Loucy (cell line): Measurements from ENCODE around the gene MAPKBP1.
"Not testable (repeated sequence)": the region's sequence is repeated elsewhere in the genome, so short reads cannot be mapped to it uniquely, and the experiment has no call there.

Experiments used
- H2AFZ ChIP-seq: fragments of 200-600 bp; sonication (generic); 2 replicates; pipeline ENCODE4 v1.6.0; 2016; ENCODE audit warnings: antibody characterized with exemption, mild to moderate bottlenecking, low read length, moderate library complexity
- H3F3A ChIP-seq: fragments of 200-600 bp; 2 replicates; pipeline ENCODE4 v1.6.0; 2016; ENCODE audit warnings: antibody characterized with exemption, low read depth, mild to moderate bottlenecking
- H3K27me3 ChIP-seq: fragments of 200-600 bp; sonication (generic); 2 replicates; pipeline ENCODE4 v1.6.1; 2014; ENCODE audit warnings: low read length, mild to moderate bottlenecking; ENCODE audit not compliant: insufficient read depth, poor library complexity, severe bottlenecking
- H3K36me3 ChIP-seq: fragments of 200-600 bp; sonication (generic); 2 replicates; pipeline ENCODE4 v1.6.1; 2016; ENCODE audit warnings: low read length; ENCODE audit not compliant: insufficient read depth
- H3K4me1 ChIP-seq: fragments of 200-600 bp; sonication (generic); 2 replicates; pipeline ENCODE4 v1.5.1; 2014; ENCODE audit warnings: low read length, mild to moderate bottlenecking; ENCODE audit not compliant: insufficient read depth, poor library complexity, severe bottlenecking
- H3K4me2 ChIP-seq: fragments of 200-600 bp; sonication (generic); 2 replicates; pipeline ENCODE4 v1.6.0; 2014; ENCODE audit warnings: antibody characterized with exemption, low read length, low read depth, mild to moderate bottlenecking; ENCODE audit not compliant: poor library complexity, severe bottlenecking
- H3K4me3 ChIP-seq: fragments of 200-600 bp; sonication (generic); 2 replicates; pipeline ENCODE4 v1.5.1; 2014; ENCODE audit warnings: low read length, mild to moderate bottlenecking, mixed read lengths; ENCODE audit not compliant: poor library complexity, severe bottlenecking
- H3K79me2 ChIP-seq: fragments of 200-600 bp; sonication (generic); 2 replicates; pipeline ENCODE4 v1.6.1; 2014; ENCODE audit warnings: low read length; ENCODE audit not compliant: insufficient read depth
- H3K9ac ChIP-seq: fragments of 200-600 bp; sonication (generic); 2 replicates; pipeline ENCODE4 v1.6.0; 2014; ENCODE audit warnings: mild to moderate bottlenecking, low read depth, low read length, moderate library complexity; ENCODE audit not compliant: poor library complexity, severe bottlenecking
- H3K9me2 ChIP-seq: fragments of 200-600 bp; sonication (generic); replicated peaks from 2 replicates; pipeline ENCODE4 v1.6.1; 2016; ENCODE audit warnings: low read depth, low read length, mixed read lengths
- H3K9me3 ChIP-seq: fragments of 200-600 bp; sonication (generic); 2 replicates; pipeline ENCODE4 v1.6.1; 2014; ENCODE audit warnings: mild to moderate bottlenecking, antibody characterized with exemption, low read length, low read depth; ENCODE audit not compliant: insufficient read depth
- H4K20me1 ChIP-seq: fragments of 200-600 bp; sonication (generic); 2 replicates; pipeline ENCODE4 v1.6.0; 2014; ENCODE audit warnings: antibody characterized with exemption, low read length, mild to moderate bottlenecking; ENCODE audit not compliant: insufficient read depth, poor library complexity, severe bottlenecking
- CTCF ChIP-seq: fragments of 200-600 bp; sonication (generic); conservative IDR thresholded peaks from 2 replicates; pipeline ENCODE4 v1.5.1; 2014; ENCODE audit warnings: mild to moderate bottlenecking, antibody characterized with exemption, low read length
- EZH2phosphoT487 ChIP-seq: fragments of 200-600 bp; IDR thresholded peaks from 2 replicates; pipeline ENCODE4 v1.6.1; 2018; ENCODE audit warnings: antibody characterized with exemption, mild to moderate bottlenecking, moderate library complexity, borderline replicate concordance

Gene MAPKBP1

DNA sequence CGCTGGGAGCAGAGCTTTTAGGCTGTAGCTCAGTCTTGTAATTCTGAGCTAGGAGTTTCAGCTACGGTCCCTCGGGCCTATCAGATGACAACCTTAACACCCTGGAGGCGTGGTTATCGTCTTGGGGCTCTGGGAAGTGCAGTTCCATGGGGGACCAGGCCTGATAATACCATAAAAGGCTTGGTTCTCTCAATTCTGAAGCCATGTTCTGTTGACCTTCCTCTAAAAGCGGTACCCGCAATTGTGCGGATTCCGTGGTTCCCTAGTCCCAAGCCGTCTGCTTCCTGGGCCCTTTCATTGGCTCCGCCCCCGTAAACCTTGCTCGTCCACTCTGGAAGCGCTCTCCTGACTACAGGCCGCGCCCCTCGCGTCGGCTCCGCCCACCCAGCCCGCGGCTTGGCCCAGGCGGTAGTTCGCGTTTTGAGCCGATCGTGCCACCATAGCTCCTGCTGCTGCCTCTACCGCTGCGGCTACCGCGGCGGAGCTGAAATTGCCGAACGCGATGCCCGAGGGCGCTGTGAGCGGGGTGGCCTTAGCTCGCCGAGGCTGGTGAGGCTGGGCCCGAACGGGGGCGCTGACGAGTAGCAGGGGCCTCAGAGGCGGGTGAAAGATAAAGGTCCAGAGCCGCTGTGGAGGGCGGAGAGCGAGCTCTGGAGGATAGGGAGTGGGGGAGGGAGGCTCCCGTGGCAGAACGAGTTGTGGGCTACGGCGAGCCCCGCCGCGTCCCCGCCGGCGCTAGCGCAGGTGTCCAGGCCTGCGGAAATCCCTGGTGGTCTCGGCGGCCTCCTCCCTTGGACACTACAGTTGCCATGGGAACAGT is at the start of gene MAPKBP1:
MAPKBP1 (plus strand) TSS at position 423 of the 820 bp plus-strand sequence. CDS start 792 bp downstream, outside the sequence.
- Histone ChIP-seq H3K9me2 (no peaks in the 10 kb centered on the region), H4K20me1 (no peaks in the 10 kb centered on the region), H3K4me1 (peaks cover 54% of the 10 kb centered on the region), H3K9me3 (no peaks in the 10 kb centered on the region), H3K4me2 (peak within 1 kb of the TSS; percentile 91), H3K36me3 (peaks cover 3% of the 10 kb centered on the region; the same call in 1 of the 2 replicates), H2AFZ (peak within 1 kb of the TSS; percentile 88), H3K27me3 (no peaks in the 10 kb centered on the region), H3K9ac (peak within 1 kb of the TSS; percentile 86), H3K4me3 (peak within 1 kb of the TSS; percentile 95), H3F3A (no peaks in the 10 kb centered on the region; the same call in 1 of the 2 replicates), H3K79me2 (peaks cover 43% of the 10 kb centered on the region; the same call in 1 of the 2 replicates)
- no peak for TF ChIP-seq EZH2phosphoT487
- TF ChIP-seq CTCF = peak; percentile 91

DNA sequence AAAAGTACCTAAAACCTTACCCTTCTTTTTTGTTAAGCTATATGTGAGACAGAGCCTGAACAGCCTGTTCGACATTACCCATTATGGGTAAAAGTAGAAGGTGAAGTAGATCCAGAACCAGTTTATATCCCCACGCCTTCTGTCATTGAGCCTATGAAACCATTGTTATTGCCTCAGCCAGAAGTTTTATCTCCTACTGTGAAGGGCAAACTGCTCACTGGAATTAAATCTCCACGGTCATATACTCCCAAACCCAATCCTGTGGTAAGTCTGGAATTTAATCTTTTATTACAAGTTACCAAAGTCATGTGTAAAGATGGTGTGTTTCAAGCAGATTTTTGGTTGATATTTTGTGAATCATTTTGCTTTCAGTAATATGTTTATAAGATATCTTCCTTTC is 47.1 kb upstream of the MAPKBP1 start:
- no peak overlapping the region for H3K9ac ChIP-seq
- H3K27me3 ChIP-seq = no peaks in the 10 kb centered on the region
- no peaks in the 10 kb centered on the region for H3K9me3 ChIP-seq
- no peak overlapping the region for H2AFZ ChIP-seq
- H3F3A ChIP-seq = no peaks in the 10 kb centered on the region
- no peaks in the 10 kb centered on the region for H3K4me1 ChIP-seq
- H3K9me2 ChIP-seq = no peaks in the 10 kb centered on the region
- H3K79me2 ChIP-seq = peaks cover 14% of the 10 kb centered on the region; the same call in 1 of the 2 replicates
- no peak for TF ChIP-seq CTCF
- no peak for TF ChIP-seq EZH2phosphoT487
- H3K4me2 ChIP-seq = no peak overlapping the region
- H4K20me1 ChIP-seq = peaks cover 5% of the 10 kb centered on the region
- H3K36me3 ChIP-seq = peaks cover 39% of the 10 kb centered on the region
- H3K4me3 ChIP-seq = no peak overlapping the region

- H3K4me1 ChIP-seq, H3F3A ChIP-seq, H3K27me3 ChIP-seq, H3K9me3 ChIP-seq, H2AFZ ChIP-seq, H4K20me1 ChIP-seq, H3K9me2 ChIP-seq, H3K4me2 ChIP-seq, H3K4me3 ChIP-seq, H3K9ac ChIP-seq: not testable (repeated sequence)
- H3K36me3 ChIP-seq = peaks cover 47% of the 10 kb centered on the region
- peaks cover 14% of the 10 kb centered on the region; the same call in 1 of the 2 replicates for H3K79me2 ChIP-seq
Measured at GRCh38 chr15:41728061-41728460, 46.2 kb upstream of the MAPKBP1 start.

- Histone ChIP-seq H3K4me2 (no peak overlapping the region), H2AFZ (no peak overlapping the region), H3K79me2 (peaks cover 3% of the 10 kb centered on the region; the same call in 1 of the 2 replicates), H3F3A (no peaks in the 10 kb centered on the region), H3K4me3 (no peak overlapping the region), H3K36me3 (peaks cover 71% of the 10 kb centered on the region), H3K9ac (no peak overlapping the region), H4K20me1 (no peaks in the 10 kb centered on the region), H3K4me1 (no peaks in the 10 kb centered on the region), H3K9me3 (no peaks in the 10 kb centered on the region), H3K9me2 (no peaks in the 10 kb centered on the region), H3K27me3 (no peaks in the 10 kb centered on the region)
- TF ChIP-seq CTCF = no peak
- no peak for TF ChIP-seq EZH2phosphoT487
Measured at GRCh38 chr15:41730543-41730942, 43.7 kb upstream of the MAPKBP1 start.
